ACHN (cell line): ENCODE results near the gene LIN7C.

Experiments
- DNase-seq: peaks from one replicate; pipeline ENCODE4 v3.0.0-alpha.2; 2015
- in situ Hi-C: cut with HindIII; loops from 2 replicates; pipeline ENCODE4 v1.10.0; 2017; ENCODE audit warnings: low sequenced_read_pairs, low pct_ligation_motif_present, low pct_unique_long_range_greater_than_20kb

Gene LIN7C

GRCh38 chr11:27477243-27477642 lies 29.3 kb downstream of the LIN7C start:
- no peak for DNase-seq
- in situ Hi-C loops, result loop anchor here (25.0 kb wide), 1 partner anchor 290 kb away; no protein-coding TSS in a partner anchor

- DNase-seq, result no peak
- in situ Hi-C loops, result loop anchor here (25.0 kb wide), 1 partner anchor 288 kb away; no protein-coding TSS in a partner anchor
Observed at GRCh38 chr11:27475622-27476021, 30.9 kb downstream of the LIN7C start.

GRCh38 chr11:27473017-27473406 lies 33.6 kb downstream of the LIN7C start:
- DNase-seq, result peak; percentile 25
- in situ Hi-C loops, result no loop called here

GRCh38 chr11:27472398-27473016 lies 34.1 kb downstream of the LIN7C start, which contains the start of gene LGR4:
TSS of gene LGR4 (minus strand) at chr11:27472790. CDS start at chr11:27472302, 488 bp downstream.
- peak; percentile 96 for DNase-seq
- in situ Hi-C loops, result no loop called here

- in situ Hi-C loops, result no loop called here
- DNase-seq, result peak; percentile 41
Observed at GRCh38 chr11:27471589-27472397, 34.8 kb downstream of the LIN7C start.

GRCh38 chr11:27470826-27471588 lies 35.6 kb downstream of the LIN7C start:
- in situ Hi-C loops, result no loop called here
- peak; percentile 25 for DNase-seq

GRCh38 chr11:27470166-27470565 lies 36.4 kb downstream of the LIN7C start:
- in situ Hi-C loops, result no loop called here
- DNase-seq, result no peak

GRCh38 chr11:27468995-27469695 lies 37.4 kb downstream of the LIN7C start:
- in situ Hi-C loops, result no loop called here

GRCh38 chr11:27468209-27468994 lies 38.2 kb downstream of the LIN7C start:
- in situ Hi-C loops, result no loop called here
- DNase-seq, result peak; percentile 72

More at GRCh38 chr11:27468995-27469695, 37.4 kb downstream of the LIN7C start:
- no peak for DNase-seq

- in situ Hi-C loops, result no loop called here
- peak; percentile 57 for DNase-seq
Observed at GRCh38 chr11:27467181-27467913, 39.2 kb downstream of the LIN7C start.

- no peak for DNase-seq
- in situ Hi-C loops, result no loop called here
Observed at GRCh38 chr11:27466363-27466762, 40.2 kb downstream of the LIN7C start.

- no peak for DNase-seq
- in situ Hi-C loops, result no loop called here
Observed at GRCh38 chr11:27465629-27466028, 40.9 kb downstream of the LIN7C start.

- in situ Hi-C loops, result no loop called here
- no peak for DNase-seq
Observed at GRCh38 chr11:27464909-27465308, 41.7 kb downstream of the LIN7C start.

GRCh38 chr11:27464289-27464696 lies 42.3 kb downstream of the LIN7C start:
- in situ Hi-C loops, result no loop called here
- peak; percentile 52 for DNase-seq

GRCh38 chr11:27462543-27462942 lies 44.0 kb downstream of the LIN7C start:
- DNase-seq, result no peak
- in situ Hi-C loops, result no loop called here

- in situ Hi-C loops, result no loop called here
- DNase-seq, result no peak
Observed at GRCh38 chr11:27460158-27460978, 46.2 kb downstream of the LIN7C start.
